K562 (cell line): ENCODE measurements around the gene BRAT1.

Experiments
- CBFA2T2 ChIP-seq: fragments of 450-650 bp; conservative IDR thresholded peaks from 2 replicates; pipeline ENCODE4 v1.6.1; 2017; ENCODE audit warnings: mild to moderate bottlenecking
- CEBPB ChIP-seq: fragments of 450-650 bp; IDR thresholded peaks from 2 replicates; pipeline ENCODE4 v1.6.1; 2016; ENCODE audit warnings: missing genetic modification characterization, missing compliant biosample characterization
- COPS2 ChIP-seq: fragments of 450-650 bp; conservative IDR thresholded peaks from 2 replicates; pipeline ENCODE4 v1.6.1; 2016; ENCODE audit warnings: mild to moderate bottlenecking, moderate library complexity
- CTCF ChIP-seq, 3 experiments: IDR thresholded peaks in 2 of 3; conservative IDR thresholded peaks in 1 of 3; 2 replicates each; pipeline ENCODE4 v1.5.1; 2011 to 2012; ENCODE audit warnings: low read length in 3 of 3, mild to moderate bottlenecking in 3 of 3, control low read depth in 2 of 3, improper control_type of control experiment in 1 of 3, inconsistent platforms in 1 of 3, low read depth in 1 of 3, mixed read lengths in 1 of 3, moderate library complexity in 1 of 3; ENCODE audit not compliant: insufficient read depth in 2 of 3
- EZH2 ChIP-seq: IDR thresholded peaks from 2 replicates; pipeline ENCODE4 v1.6.1; 2012; ENCODE audit warnings: low read depth, mild to moderate bottlenecking, inconsistent platforms, low read length, borderline replicate concordance
- MAFK ChIP-seq: IDR thresholded peaks from 2 replicates; pipeline ENCODE4 v1.6.1; 2011; ENCODE audit warnings: low read length, improper control_type of control experiment
- MAX ChIP-seq: sonication (generic); formaldehyde crosslinking; IDR thresholded peaks from 2 replicates; pipeline ENCODE4 v1.9.0; 2022; ENCODE audit warnings: mild to moderate bottlenecking, missing genetic modification reagents
- SPI1 ChIP-seq: IDR thresholded peaks from 2 replicates; pipeline ENCODE4 v1.6.1; 2011; ENCODE audit warnings: low read depth, low read length, control low read depth, borderline replicate concordance
- ZNF232 ChIP-seq: sonication (generic); formaldehyde crosslinking; IDR thresholded peaks from 2 replicates; pipeline ENCODE4 v1.8.0; 2022; ENCODE audit warnings: mild to moderate bottlenecking, missing genetic modification reagents
- ZNF24 ChIP-seq: fragments of 450-650 bp; IDR thresholded peaks from 2 replicates; pipeline ENCODE4 v1.6.1; 2016
- ZNF830 ChIP-seq: fragments of 250-450 bp; sonication (Bioruptor Pico); IDR thresholded peaks from 2 replicates; pipeline ENCODE4 v1.5.0; 2021; ENCODE audit warnings: mild to moderate bottlenecking
- TF ChIP-seq, protein P1 (sequence below): fragments of 250-450 bp; sonication (Bioruptor Pico); IDR thresholded peaks from 2 replicates; pipeline ENCODE4 v1.5.1; 2021; ENCODE audit warnings: mild to moderate bottlenecking
- TF ChIP-seq, protein P2 (sequence below): IDR thresholded peaks from 3 replicates; pipeline ENCODE4 v1.6.1; 2011; ENCODE audit warnings: borderline replicate concordance, mild to moderate bottlenecking, moderate library complexity; ENCODE audit not compliant: insufficient read length; ENCODE audit errors: extremely low read depth

DNA sequence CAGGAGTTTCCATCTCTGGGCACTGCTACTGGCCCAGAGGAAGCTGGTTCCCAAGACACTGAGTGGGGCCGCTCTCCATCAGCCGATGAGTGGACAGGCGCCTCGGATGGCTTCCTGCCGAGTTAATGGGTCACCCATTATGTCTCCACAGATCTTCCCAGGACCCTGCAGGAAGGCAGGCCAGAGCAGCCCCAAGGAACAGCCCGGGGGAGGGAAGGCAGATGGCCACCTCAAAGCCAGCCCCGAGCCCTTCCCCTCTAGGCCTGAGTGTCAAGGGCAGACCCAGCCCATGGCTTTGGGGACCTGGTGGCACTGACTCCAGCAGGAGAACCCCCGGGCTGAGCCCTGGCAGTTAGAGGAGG lies 39.1 kb downstream of the BRAT1 start:
- TF ChIP-seq CBFA2T2 (no peak), COPS2 (no peak), CTCF (IDR thresholded peaks at IDR 0.05 in 2 of 3, conservative IDR thresholded peaks at IDR 0.05 in 1 of 3; ENCODE audit: insufficient read depth in 2 of 3, low read depth in 1 of 3, low read length in 3 of 3) (no peak), MAFK (no peak), EZH2 (no peak), MAX (no peak), ZNF830 (CRISPR knock-in tag) (no peak), SPI1 (no peak), CEBPB (tag) (no peak), ZNF232 (CRISPR knock-in tag) (no peak), ZNF24 (no peak)
- TF ChIP-seq, protein P1, sequence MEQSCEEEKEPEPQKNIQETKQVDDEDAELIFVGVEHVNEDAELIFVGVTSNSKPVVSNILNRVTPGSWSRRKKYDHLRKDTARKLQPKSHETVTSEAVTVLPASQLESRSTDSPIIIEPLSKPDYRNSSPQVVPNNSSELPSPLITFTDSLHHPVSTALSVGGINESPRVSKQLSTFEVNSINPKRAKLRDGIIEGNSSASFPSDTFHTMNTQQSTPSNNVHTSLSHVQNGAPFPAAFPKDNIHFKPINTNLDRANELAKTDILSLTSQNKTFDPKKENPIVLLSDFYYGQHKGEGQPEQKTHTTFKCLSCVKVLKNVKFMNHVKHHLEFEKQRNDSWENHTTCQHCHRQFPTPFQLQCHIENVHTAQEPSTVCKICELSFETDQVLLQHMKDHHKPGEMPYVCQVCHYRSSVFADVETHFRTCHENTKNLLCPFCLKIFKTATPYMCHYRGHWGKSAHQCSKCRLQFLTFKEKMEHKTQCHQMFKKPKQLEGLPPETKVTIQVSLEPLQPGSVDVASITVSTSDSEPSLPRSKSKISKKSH (CRISPR knock-in tag), result no peak
- TF ChIP-seq, protein P2, sequence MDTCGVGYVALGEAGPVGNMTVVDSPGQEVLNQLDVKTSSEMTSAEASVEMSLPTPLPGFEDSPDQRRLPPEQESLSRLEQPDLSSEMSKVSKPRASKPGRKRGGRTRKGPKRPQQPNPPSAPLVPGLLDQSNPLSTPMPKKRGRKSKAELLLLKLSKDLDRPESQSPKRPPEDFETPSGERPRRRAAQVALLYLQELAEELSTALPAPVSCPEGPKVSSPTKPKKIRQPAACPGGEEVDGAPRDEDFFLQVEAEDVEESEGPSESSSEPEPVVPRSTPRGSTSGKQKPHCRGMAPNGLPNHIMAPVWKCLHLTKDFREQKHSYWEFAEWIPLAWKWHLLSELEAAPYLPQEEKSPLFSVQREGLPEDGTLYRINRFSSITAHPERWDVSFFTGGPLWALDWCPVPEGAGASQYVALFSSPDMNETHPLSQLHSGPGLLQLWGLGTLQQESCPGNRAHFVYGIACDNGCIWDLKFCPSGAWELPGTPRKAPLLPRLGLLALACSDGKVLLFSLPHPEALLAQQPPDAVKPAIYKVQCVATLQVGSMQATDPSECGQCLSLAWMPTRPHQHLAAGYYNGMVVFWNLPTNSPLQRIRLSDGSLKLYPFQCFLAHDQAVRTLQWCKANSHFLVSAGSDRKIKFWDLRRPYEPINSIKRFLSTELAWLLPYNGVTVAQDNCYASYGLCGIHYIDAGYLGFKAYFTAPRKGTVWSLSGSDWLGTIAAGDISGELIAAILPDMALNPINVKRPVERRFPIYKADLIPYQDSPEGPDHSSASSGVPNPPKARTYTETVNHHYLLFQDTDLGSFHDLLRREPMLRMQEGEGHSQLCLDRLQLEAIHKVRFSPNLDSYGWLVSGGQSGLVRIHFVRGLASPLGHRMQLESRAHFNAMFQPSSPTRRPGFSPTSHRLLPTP, result no peak
